Activated CD4-positive, alpha-beta T cell treated with anti-CD3 and anti-CD28 coated beads, Interleukin-2, amount 10 ng/mL, durations not matched to agents 24 days and 14 days (primary cell): ENCODE results near the gene PPP1R16B. TPM values are rescaled to one million over a fixed set of nuclear protein-coding genes. Genes with fewer than 3 reads are reported as not detected.
A peak's percentile ranks its signal among the peaks of the same experiment; 100 is the strongest.
"Not testable (repeated sequence)": the region's sequence is repeated elsewhere in the genome, so short reads cannot be mapped to it uniquely, and the experiment has no call there.

Experiments used
- DNase-seq: peaks from one replicate; pipeline ENCODE4 v3.0.0; 2022
- H3K27ac Mint-ChIP-seq: one replicate; pipeline ENCODE4 v1.8.0; 2022; ENCODE audit warnings: mild to moderate bottlenecking, mixed read lengths
- H3K27me3 Mint-ChIP-seq: one replicate; pipeline ENCODE4 v1.8.0; 2022; ENCODE audit warnings: mixed read lengths
- H3K36me3 Mint-ChIP-seq: one replicate; pipeline ENCODE4 v1.8.0; 2022; ENCODE audit warnings: low read depth, mild to moderate bottlenecking, mixed read lengths
- H3K4me1 Mint-ChIP-seq: one replicate; pipeline ENCODE4 v1.8.0; 2021; ENCODE audit warnings: mixed read lengths
- H3K4me3 Mint-ChIP-seq: one replicate; pipeline ENCODE4 v1.8.0; 2022; ENCODE audit warnings: mild to moderate bottlenecking, moderate library complexity, mixed read lengths
- H3K9me3 Mint-ChIP-seq: one replicate; pipeline ENCODE4 v1.8.0; 2021; ENCODE audit warnings: mixed read lengths
- intact Hi-C: fragments of 100-400 bp; cut with micrococcal nuclease; formaldehyde crosslinking; loops from one replicate; pipeline ENCODE4 v1.15.1; 2023
- total RNA-seq: library from RNA; stranded (reverse); gene quantifications from 2 replicates; pipeline ENCODE4 v1.2.3, GENCODE V29; 2022

PPP1R16B gene
- total RNA-seq, 1 donor from 2014 or later, result 133 TPM

GRCh38 chr20:38804682-38805501 lies 605 bp upstream of the PPP1R16B start:
- peaks cover 28% of the 10 kb centered on the region for H3K36me3 Mint-ChIP-seq

GRCh38 chr20:38805958-38806854 lies 709 bp downstream of the PPP1R16B start:
- Mint-ChIP-seq H3K27me3 (no peaks in the 10 kb centered on the region), H3K27ac (peak overlapping the region; percentile 96), H3K36me3 (peaks cover 40% of the 10 kb centered on the region), H3K9me3 (no peaks in the 10 kb centered on the region), H3K4me3 (peak overlapping the region; percentile 92), H3K4me1 (peaks cover 54% of the 10 kb centered on the region)
- intact Hi-C loops, result loop anchor here (1.0 to 2.0 kb wide), 7 partner anchors 17 to 156 kb away; partner anchors contain the start of genes ACTR5 and DHX35
- DNase-seq, result peak; percentile 83

More at GRCh38 chr20:38804682-38805501, 605 bp upstream of the PPP1R16B start:
- no peaks in the 10 kb centered on the region for H3K27me3 Mint-ChIP-seq
- H3K27ac Mint-ChIP-seq, result peak overlapping the region; percentile 96
- no peaks in the 10 kb centered on the region for H3K9me3 Mint-ChIP-seq
- peak overlapping the region; percentile 89 for H3K4me3 Mint-ChIP-seq
- intact Hi-C loops, result loop anchor here (1.0 to 2.0 kb wide), 6 partner anchors 18 to 88 kb away; partner anchors contain the start of gene ACTR5
- DNase-seq, result peak; percentile 95
- H3K4me1 Mint-ChIP-seq, result peaks cover 45% of the 10 kb centered on the region

GRCh38 chr20:38806855-38807655 lies 1.6 kb downstream of the PPP1R16B start:
- peak; percentile 77 for DNase-seq
- Mint-ChIP-seq H3K27me3 (no peaks in the 10 kb centered on the region), H3K36me3 (peaks cover 47% of the 10 kb centered on the region), H3K4me3 (peak overlapping the region; percentile 92), H3K27ac (peak overlapping the region; percentile 84), H3K9me3 (no peaks in the 10 kb centered on the region), H3K4me1 (peaks cover 60% of the 10 kb centered on the region)
- intact Hi-C loops, result loop anchor here (1.0 kb wide), 1 partner anchor 155 kb away; the partner anchor contains the start of gene DHX35

GRCh38 chr20:38809942-38810341 lies 4.4 kb downstream of the PPP1R16B start:
- Mint-ChIP-seq H3K27me3 (no peaks in the 10 kb centered on the region), H3K4me3 (peak overlapping the region; percentile 31), H3K27ac (peak overlapping the region; percentile 75), H3K4me1 (peaks cover 54% of the 10 kb centered on the region), H3K9me3 (no peaks in the 10 kb centered on the region), H3K36me3 (peaks cover 59% of the 10 kb centered on the region)
- DNase-seq, result no peak
- intact Hi-C loops, result no loop called here

- Mint-ChIP-seq H3K4me1 (peaks cover 62% of the 10 kb centered on the region), H3K27ac (peak overlapping the region; percentile 75), H3K36me3 (peaks cover 70% of the 10 kb centered on the region), H3K9me3 (no peaks in the 10 kb centered on the region), H3K4me3 (peak overlapping the region; percentile 48), H3K27me3 (no peaks in the 10 kb centered on the region)
- intact Hi-C loops, result no loop called here
- no peak for DNase-seq
Measured at GRCh38 chr20:38810926-38811630, 5.6 kb downstream of the PPP1R16B start.

GRCh38 chr20:38811769-38812168 lies 6.3 kb downstream of the PPP1R16B start:
- peaks cover 69% of the 10 kb centered on the region for H3K4me1 Mint-ChIP-seq
- peaks cover 77% of the 10 kb centered on the region for H3K36me3 Mint-ChIP-seq
- intact Hi-C loops, result no loop called here
- no peak for DNase-seq
- no peak overlapping the region for H3K4me3 Mint-ChIP-seq
- H3K27ac Mint-ChIP-seq, result no peak overlapping the region
- H3K27me3 Mint-ChIP-seq, result no peaks in the 10 kb centered on the region
- H3K9me3 Mint-ChIP-seq, result no peaks in the 10 kb centered on the region

GRCh38 chr20:38812182-38812581 lies 6.7 kb downstream of the PPP1R16B start:
- H3K36me3 Mint-ChIP-seq, result peaks cover 78% of the 10 kb centered on the region

GRCh38 chr20:38812709-38813573 lies 7.4 kb downstream of the PPP1R16B start:
- Mint-ChIP-seq H3K27ac (peak overlapping the region; percentile 76), H3K9me3 (no peaks in the 10 kb centered on the region), H3K4me1 (peaks cover 72% of the 10 kb centered on the region), H3K27me3 (no peaks in the 10 kb centered on the region), H3K36me3 (peaks cover 76% of the 10 kb centered on the region), H3K4me3 (no peak overlapping the region)
- no peak for DNase-seq
- intact Hi-C loops, result no loop called here

More at GRCh38 chr20:38812182-38812581, 6.7 kb downstream of the PPP1R16B start:
- Mint-ChIP-seq H3K4me3 (no peak overlapping the region), H3K9me3 (no peaks in the 10 kb centered on the region), H3K4me1 (peaks cover 73% of the 10 kb centered on the region), H3K27me3 (no peaks in the 10 kb centered on the region), H3K27ac (no peak overlapping the region)
- intact Hi-C loops, result no loop called here
- DNase-seq, result no peak

- peaks cover 76% of the 10 kb centered on the region for H3K36me3 Mint-ChIP-seq
- H3K27ac Mint-ChIP-seq, intact Hi-C loops, H3K9me3 Mint-ChIP-seq, H3K27me3 Mint-ChIP-seq, H3K4me3 Mint-ChIP-seq, DNase-seq: not testable (repeated sequence)
- peaks cover 74% of the 10 kb centered on the region for H3K4me1 Mint-ChIP-seq
Measured at GRCh38 chr20:38813574-38813962, 8.1 kb downstream of the PPP1R16B start.

- H3K4me3 Mint-ChIP-seq, result no peak overlapping the region
- H3K27me3 Mint-ChIP-seq, result no peaks in the 10 kb centered on the region
- peaks cover 65% of the 10 kb centered on the region for H3K4me1 Mint-ChIP-seq
- DNase-seq, result no peak
- no peaks in the 10 kb centered on the region for H3K9me3 Mint-ChIP-seq
- intact Hi-C loops, result no loop called here
- peaks cover 71% of the 10 kb centered on the region for H3K36me3 Mint-ChIP-seq
- peak overlapping the region; percentile 58 for H3K27ac Mint-ChIP-seq
Measured at GRCh38 chr20:38815446-38815845, 9.9 kb downstream of the PPP1R16B start.

GRCh38 chr20:38818113-38819065 lies 12.9 kb downstream of the PPP1R16B start:
- Mint-ChIP-seq H3K4me1 (peaks cover 63% of the 10 kb centered on the region), H3K27ac (peak overlapping the region; percentile 72), H3K4me3 (no peak overlapping the region), H3K36me3 (peaks cover 73% of the 10 kb centered on the region), H3K9me3 (no peaks in the 10 kb centered on the region), H3K27me3 (no peaks in the 10 kb centered on the region)
- intact Hi-C loops, result no loop called here
- no peak for DNase-seq
